ENCODE data around the gene CRHBP.
"Not testable (repeated sequence)": the region's sequence is repeated elsewhere in the genome, so short reads cannot be mapped to it uniquely, and the experiment has no call there.

The CRHBP gene, protein sequence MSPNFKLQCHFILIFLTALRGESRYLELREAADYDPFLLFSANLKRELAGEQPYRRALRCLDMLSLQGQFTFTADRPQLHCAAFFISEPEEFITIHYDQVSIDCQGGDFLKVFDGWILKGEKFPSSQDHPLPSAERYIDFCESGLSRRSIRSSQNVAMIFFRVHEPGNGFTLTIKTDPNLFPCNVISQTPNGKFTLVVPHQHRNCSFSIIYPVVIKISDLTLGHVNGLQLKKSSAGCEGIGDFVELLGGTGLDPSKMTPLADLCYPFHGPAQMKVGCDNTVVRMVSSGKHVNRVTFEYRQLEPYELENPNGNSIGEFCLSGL

DNA sequence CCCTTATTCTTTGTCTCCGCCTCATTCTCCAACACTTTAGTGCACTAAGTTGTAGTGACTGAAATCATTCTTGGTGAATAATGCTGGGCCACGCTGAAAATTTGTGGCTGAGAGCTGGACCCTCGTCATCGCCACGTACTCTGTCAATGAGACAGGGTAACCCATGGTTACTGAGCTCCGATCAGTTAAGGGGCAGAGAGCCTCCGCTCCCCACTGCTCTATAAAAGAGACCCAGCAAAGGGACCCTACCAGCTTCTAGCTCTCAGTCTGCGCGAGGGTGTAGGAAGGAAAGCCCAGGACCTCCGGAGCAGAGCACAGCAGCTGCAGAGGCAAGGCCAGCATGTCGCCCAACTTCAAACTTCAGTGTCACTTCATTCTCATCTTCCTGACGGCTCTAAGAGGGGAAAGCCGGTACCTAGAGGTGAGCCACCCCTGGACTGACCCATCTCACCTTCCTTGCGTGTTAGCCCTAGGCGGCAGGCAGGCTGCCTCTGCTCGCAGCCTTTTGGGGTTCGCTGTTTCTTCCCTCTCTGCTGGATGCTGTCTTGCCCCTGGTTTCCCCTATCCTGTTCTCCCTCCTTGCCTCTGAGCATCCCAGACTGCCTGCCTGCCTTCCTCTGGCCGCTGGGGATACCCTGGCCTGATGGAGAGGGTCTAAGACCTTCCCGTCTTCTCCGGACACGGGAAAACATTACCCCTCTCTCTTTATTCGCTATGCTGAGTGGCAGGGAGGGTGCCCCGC is at the start of gene CRHBP:
TSS of gene CRHBP (plus strand) at position 251 of the 742 bp plus-strand sequence. CDS start at position 341, 90 bp downstream.
- DNase-seq, result no peak
- no peak for ATAC-seq

DNA sequence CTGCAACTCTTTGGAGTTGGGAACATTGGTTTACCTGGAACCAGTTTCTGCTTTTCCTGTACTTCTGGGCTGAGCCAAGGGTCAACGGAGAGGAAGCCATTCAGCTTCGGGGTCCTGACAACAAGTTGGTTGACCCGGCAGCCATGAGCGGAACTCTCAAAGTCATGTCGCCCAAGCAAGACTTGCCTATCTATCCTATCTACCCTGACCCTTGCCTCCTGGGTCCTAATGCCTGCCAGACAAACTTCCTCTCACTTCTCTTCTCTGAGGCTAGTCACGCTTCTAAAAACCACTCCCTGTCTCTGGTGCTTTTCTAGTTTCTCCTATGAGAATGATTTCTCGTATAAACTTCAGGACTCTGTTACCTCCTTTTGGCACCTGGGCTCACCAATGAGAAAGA is 44.7 kb upstream of the CRHBP start:
- ATAC-seq, result no peak
- no peak for DNase-seq

DNA sequence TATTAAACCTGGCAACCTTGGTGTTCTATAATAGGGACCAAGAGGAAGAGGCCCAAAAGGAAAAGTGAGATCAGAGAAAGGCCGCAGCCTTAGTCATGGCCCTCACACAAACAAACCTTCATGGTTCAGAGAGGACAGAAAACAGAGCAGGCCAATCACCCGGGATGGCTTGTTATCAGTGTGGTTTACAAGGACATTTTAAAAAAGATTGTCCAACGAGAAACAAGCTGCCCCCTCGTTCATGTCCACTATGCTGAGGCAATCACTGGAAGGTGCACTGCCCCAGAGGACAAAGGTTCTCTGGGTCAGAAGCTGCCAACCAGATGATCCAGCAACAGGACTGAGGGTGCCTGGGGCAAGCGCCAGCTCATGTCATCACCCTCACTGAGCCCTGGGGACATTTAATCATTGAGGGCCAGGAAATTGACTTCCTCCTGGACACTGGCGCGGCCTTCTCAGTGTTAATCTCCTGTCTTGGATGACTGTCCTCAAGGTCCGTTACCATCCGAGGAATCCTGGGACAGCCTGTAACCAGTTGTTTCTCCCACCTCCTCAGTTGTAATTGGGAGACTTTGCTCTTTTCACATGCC is 42.4 kb upstream of the CRHBP start:
- not testable (repeated sequence) for DNase-seq, ATAC-seq

DNA sequence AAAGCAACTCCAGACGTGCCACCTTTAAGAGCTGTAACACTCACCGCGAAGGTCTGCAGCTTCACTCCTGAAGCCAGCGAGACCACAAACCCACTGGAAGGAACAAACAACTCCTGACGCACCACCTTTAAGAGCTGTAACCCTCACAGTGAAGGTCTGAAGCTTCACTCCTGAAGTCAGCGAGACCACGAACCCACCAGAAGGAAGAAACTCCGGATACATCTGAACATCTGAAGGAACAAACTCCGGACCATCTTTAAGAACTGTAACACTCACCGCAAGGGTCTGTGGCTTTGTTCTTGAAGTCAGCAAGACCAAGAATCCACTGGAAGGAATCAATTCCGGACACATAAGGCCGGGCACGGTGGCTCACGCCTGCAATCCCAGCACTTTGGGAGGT is 38.2 kb upstream of the CRHBP start:
- ATAC-seq, result not testable (repeated sequence)

DNA sequence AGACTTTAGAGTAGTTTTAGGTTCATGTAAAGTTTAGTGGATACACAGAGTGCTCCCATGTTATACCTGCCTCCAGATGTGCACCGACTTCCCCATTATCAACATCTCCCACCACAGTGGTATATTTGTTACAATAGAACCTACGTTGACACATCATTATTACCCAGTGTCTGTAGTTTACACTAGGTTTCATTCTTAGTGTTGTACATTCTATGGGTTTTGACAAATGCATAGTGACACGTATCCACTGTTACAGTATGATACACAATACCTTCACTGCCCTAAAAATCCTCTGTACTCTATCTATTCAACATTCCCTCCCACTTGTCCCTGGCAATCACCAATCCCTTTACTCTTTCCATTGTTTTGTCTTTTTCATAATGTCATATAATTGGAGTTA is 34.3 kb upstream of the CRHBP start:
- ATAC-seq (no peak), DNase-seq (no peak)

More for the DNA sequence above, 38.2 kb upstream of the CRHBP start:
- DNase-seq, result not testable (repeated sequence)

DNA sequence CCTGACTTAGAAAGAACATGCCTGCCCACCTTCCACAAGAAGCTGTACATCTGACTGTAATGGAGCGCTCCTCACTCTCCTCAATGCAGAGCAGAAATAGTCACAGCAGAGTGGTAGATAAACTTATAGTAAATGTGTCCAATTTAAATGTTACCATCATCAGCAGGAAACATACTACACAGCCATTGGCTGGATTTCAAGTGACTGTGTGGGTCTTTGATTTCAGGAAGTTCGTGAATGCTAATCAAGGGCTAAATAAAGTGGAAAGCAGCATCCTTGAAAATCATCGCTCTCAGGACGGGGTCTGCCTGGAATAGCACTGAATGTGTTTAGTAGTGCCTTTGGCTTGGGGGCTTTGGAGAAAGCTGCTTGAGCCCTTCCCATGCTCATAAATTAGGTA is 32.4 kb upstream of the CRHBP start:
- ATAC-seq, result no peak
- DNase-seq, result no peak

DNA sequence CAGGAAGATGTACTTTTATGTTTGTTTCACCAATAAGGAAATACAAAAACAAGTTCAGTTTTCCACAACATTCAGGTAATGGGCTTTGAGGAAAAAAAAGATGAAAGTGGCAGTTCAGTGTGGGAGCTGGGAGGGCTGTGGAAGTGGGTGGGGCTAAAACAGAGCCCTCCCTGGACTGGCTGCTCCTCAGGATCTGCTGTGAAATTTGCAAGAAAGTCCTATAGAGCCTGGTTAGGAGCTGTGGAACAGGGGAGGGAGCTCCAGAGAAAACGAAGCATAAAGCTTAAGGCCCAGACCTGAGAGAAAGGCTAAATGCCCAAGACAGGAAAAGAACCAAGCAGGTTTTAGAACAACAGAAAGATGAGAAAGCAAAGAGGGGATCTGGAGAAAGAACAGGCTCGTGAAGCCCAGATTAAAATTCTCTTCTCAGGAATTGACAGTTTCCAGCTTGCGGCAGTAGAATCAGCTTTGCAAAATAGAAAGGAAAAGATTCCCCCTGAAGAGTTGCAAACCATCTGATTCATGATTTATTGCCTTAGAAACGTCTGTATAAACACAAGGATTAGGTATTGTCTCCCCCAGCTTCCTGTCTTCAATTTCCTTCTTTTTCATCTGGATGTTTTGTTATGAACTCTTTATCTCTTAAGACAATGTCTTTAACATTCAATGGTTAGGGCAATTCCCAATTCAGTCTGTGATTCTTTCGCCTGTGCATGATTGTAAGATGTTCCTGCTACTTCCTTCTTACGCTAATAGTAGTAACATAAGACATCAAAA is 26.3 kb upstream of the CRHBP start:
- ATAC-seq, result no peak

DNA sequence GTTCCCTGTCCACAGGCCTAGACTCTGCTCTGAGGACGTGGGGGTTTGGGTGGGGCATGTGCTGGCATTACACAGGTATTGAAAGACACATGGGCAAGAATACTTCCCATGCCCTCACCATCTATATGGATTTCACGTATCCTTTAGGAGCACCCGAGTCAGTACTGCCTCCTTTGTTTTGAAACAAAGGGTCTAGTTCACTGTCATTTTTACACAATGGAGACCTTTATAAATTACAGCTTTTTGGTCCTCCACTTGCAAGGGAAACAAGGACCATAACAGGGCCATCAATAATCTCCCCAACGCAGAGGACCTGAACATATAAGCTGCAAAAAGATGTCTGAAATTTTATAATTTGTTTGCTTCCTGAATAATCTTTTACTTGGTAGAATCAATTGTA is 24.9 kb upstream of the CRHBP start:
- no peak for DNase-seq
- no peak for ATAC-seq

More for the DNA sequence above, 26.3 kb upstream of the CRHBP start:
- DNase-seq, result no peak

DNA sequence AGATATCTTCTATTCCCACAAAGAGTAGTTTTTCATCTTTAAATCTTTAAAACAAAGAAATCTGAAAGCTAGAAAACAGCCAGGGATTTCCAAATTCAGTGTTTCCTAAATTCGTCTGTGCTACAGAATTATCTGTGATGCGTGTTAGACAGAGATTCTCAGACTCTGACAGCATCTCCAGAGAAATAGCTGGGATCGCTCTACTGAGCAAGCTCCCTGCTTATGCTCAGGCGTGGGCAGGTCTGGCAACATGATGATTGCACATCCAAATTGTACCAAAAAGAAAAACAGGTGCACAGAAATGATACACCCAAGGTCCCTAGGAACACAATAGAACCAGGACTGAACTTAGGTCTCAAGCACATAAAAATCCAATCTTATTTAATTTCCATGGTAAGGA is 22.8 kb upstream of the CRHBP start:
- no peak for DNase-seq
- ATAC-seq, result no peak

DNA sequence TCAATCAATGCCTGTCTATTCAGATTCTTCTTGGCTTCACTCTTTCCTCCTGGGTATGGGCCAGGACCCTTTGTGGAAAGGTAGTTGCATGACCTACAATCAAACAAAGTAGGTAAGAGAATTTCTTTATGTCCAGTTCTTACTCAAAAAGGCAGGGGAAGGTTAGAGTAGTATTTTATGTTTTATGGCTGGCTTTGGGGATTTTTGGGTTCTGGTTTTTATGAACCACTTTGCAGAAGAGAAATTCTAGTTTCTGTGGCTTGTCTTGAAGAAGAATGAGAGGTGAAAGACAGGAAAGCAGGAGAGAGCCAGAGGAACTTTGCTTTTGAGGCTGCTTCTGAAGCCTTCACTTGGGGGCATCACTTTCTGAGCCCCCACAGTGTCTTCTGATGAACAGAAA is 14.7 kb upstream of the CRHBP start:
- no peak for ATAC-seq
- DNase-seq, result no peak

DNA sequence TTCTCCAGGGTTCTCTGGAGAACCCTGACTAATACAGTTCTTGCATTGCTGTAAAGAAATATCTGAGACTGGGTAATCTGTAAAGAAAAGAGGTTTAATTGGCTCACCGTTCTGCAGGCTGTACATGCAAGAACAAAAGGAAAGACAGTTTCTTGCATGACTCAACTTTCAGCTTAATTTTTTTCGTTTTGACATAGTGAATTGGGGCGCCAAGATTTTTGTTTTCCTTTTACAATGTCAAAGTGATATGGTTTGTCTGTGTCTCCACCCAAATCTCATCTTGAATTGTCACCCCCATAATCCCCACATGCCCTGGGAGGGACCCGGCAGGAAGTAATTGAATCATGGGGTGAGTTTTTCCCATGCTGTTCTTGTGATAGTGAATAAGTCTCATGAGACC is 11.8 kb upstream of the CRHBP start:
- no peak for ATAC-seq

DNA sequence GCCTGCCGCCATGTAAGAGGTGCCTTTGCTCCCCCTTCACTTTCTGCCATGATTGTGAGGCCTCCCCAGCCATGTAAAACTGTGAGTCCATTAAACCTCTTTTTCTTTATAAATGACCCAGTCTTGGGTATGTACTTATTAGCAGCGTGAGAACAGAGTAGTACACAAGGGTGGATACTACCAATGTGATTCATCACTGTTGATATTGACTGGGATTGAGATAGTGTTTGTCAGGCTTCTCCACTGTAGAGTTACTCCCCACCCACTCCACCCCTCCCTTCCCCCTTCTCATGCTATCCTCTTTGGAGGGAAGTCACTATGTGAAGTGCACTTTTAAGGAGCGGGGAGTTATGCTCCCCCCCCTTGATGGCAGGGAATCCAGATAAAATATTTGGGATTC is 11.4 kb upstream of the CRHBP start:
- ATAC-seq (no peak), DNase-seq (no peak)

More for the DNA sequence above, 11.8 kb upstream of the CRHBP start:
- no peak for DNase-seq

DNA sequence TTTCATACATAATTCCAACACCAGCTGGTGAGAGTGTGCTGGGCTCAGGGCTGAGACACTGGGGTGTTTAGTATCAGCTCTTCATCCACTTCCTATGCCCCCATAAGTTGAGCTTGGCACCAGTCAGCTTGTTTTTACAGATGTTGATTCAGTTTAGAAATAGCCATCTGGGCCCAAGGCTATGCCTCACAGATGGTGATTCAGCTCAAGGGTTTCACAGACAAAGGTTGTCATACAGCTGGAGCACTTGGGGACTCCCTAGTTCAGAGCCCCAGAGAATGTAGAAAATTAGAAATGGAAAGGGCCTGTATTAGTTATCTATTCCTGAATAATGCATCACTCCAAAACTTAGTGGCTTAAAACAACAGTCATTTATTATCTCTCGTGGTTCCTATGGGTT is 10.3 kb upstream of the CRHBP start:
- DNase-seq (no peak), ATAC-seq (no peak)

DNA sequence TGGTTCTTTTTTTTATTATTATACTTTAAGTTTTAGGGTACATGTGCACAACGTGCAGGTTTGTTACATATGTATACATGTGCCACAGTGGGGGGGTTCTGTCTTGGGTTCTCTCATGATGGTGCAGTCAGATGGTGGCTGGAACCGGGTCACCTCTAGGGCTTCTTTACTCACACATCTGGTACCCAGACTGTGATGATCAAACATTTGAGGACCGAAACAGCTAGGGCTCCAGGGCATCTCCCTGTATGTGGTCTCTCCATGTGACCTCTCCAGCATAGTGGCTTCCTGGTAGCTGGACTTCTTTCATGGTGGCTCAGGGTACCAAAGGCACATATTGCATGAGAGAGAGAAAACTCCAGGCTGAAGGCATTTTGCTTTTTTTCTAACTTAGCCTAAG is 9.8 kb upstream of the CRHBP start:
- ATAC-seq (no peak), DNase-seq (no peak)

DNA sequence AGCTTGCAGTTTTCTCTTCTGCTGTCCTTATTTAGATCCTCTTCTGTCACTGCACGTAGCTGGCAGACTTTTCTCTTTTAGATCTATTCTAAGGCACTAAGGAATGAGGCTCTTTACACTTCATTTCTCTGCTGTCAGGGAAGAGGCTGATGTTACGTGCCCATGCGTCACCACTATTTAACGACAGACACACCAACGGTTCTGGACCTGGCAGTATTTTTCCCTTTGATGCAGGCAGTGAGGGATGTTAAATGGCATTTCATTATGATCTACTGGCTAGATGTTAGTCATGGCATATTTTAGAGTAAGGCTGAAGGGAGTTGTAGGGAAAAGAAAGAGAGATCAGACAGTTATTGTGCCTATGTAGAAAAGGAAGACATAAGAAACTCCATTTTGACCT is 8.2 kb upstream of the CRHBP start:
- DNase-seq, result no peak
- ATAC-seq, result no peak

DNA sequence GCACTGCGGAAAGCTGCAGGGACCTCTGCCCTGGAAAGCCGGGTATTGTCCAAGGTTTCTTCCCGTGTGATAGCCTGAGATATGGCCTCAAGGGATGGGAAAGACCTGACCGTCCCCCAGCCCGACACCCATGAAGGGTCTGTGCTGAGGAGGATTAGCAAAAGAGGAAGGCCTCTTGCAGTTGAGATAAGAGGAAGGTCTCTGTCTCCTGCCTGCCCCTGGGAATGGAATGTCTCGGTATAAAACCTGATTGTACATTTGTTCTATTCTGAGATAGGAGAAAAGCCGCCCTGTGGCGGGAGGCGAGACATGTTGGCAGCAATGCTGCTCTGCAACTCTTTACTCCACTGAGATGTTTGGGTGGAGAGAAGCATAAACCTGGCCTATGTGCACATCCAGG is 7.6 kb upstream of the CRHBP start:
- ATAC-seq, DNase-seq: not testable (repeated sequence)

DNA sequence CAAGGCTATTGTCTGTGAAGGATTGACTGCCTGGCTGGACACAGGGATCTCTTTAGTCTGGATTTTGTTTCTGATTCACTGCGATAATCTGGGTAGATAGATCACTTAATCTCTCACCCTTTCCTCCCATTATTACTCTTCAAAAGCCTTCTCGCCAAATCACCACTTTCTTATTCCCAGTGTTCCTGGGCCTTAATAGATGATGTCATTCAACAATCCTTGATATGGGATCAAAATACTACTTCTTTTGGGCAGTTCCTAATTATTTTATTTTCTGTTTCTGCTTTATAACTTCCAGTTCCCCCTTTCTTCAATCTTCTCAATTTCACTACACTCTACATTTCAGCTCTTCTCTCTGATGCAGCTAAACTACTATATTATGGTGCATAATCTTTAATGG is 6.8 kb upstream of the CRHBP start:
- ATAC-seq, result no peak
- DNase-seq, result no peak

DNA sequence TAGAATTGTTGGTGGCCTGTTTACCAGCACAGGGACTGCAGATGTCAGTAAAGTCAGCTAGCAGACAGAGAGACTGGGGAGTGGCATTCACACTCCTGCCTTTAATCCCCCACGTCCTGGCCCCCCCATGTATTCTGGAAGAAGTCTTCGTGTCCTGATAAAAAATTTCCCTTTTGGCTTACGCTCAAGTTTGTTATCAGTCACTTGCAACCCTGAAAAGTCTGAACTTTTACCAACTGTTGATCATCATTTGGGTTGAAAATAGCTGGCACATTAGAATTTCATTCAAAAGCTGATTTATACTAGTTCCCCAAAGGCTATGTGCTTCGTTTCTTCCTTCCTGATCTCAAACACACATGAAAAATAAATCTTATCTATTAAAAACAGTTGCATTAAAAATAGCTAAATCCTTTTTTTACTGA is 5.8 kb upstream of the CRHBP start:
- ATAC-seq (no peak), DNase-seq (no peak)

DNA sequence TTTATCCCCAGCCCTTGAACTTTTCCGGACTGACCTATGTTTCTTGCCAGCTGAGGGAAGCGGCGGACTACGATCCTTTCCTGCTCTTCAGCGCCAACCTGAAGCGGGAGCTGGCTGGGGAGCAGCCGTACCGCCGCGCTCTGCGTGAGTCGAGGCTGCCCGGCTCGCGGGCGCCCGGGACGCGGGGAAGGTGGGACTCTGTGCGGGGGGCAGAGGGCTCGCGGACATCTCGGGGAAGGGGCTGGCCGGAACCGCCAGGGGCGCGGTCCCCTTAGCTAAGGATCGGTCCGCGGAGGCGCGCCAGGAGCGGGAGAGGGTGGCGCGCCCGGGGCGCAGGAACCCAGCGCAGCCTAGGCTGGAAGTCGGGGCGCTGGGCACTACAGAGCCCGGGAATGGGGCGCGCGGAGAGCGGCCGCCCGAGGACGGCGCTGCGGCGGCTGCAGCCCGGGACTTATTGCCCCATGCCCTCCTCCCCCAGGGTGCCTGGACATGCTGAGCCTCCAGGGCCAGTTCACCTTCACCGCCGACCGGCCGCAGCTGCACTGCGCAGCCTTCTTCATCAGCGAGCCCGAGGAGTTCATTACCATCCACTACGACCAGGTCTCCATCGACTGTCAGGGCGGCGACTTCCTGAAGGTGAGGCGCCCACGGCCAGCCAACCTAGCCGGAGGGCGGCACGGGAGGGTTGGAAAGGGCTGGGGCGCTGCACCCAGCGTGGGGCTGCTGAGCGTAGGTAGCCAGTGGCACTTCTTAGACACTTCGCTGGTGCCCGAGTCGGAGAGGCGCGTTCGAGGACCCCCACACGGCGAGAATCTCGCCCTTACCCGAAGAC is 922 bp downstream of the CRHBP start:
- DNase-seq (no peak), ATAC-seq (peak; percentile 28)

DNA sequence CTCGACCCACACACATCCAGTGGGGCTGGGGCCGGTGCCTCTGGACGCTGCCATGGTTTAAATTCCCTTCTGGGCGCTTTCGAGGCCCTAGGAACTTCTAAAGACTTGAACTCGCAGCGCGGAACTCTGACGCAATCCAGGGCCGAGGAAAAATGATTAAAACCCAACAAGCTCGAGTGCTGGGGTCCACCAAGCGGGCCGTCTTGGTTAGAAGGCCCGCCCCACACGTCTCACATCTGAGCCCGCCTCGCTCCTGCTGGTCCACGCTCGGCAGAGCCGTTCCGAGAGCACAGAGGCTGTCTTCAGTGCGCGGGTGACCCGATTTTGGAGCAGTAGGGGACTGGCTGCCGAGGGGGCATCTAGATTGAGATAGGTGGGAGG is 1.5 kb downstream of the CRHBP start:
- DNase-seq, result no peak
- ATAC-seq, result no peak

DNA sequence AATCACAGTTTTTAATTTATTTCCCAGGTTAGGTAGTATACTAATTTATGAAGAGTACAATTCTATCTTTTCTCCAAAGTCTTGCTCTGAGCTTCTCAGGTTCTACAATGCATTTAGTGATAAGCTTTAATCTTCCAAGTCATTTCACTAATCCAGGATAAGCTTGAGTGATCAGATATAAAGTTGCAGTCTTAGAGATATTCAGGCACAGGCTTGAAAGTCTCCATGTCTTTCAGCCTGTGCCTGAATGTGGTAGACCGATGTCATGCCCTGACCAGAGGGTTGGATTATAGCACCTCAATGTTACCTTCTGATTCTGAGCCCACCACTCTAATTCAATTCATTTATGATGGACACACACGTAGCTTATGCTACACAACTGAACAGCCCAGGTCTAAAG is 3.2 kb downstream of the CRHBP start:
- no peak for DNase-seq
- ATAC-seq, result no peak

Data from stimulated activated naive CD8-positive, alpha-beta T cell treated with anti-CD3 and anti-CD28 coated beads, Interleukin-15, Interleukin-2, amounts not matched to agents 100 U/mL and 50 U/mL, for 24 hours (primary cell).